A549 (cell line): Measurements from ENCODE around the gene ATN1. TPM values are rescaled to one million over a fixed set of nuclear protein-coding genes. Genes with fewer than 3 reads are reported as not detected.
A peak's percentile ranks its signal among the peaks of the same experiment; 100 is the strongest.

Source experiments
- ATAC-seq, 2 experiments: fragments of 200-7000 bp in 1 of 2; fragments of >200 bp in 1 of 2; cut with Nextera tagmentation in 1 of 2; cut with Tn5 transposase in 1 of 2; 3 replicates each; pipeline versions ENCODE4 v1.8.0 to v1.9.1; 2018 to 2020; ENCODE audit warnings: mild to moderate bottlenecking in 1 of 2, moderate library complexity in 1 of 2
- CTCF ChIA-PET: fragments of 300-600 bp; sonication (Branson Sonifier 250); formaldehyde crosslinking; extraction: SDS; loops from one replicate; lab custom pipeline; 2021; ENCODE audit warnings: antibody characterized with exemption, inconsistent platforms; lab: Yijun Ruan, JAX
- POLR2A ChIA-PET: fragments of 350-600 bp; formaldehyde crosslinking; extraction: SDS; loops from one replicate; lab custom pipeline; 2021; ENCODE audit warnings: antibody characterized with exemption, inconsistent platforms; lab: Yijun Ruan, JAX
- DNase-seq, 2 experiments: peaks; one replicate each; pipeline versions ENCODE4 v3.0.0 to v3.0.0-alpha.2; 2011 to 2016; ENCODE audit warnings: low read depth in 1 of 2, low spot score in 1 of 2
- FAIRE-seq: peaks from 2 replicates; lab custom pipeline; 2011; peaks lifted over from hg19 to GRCh38; lab: Jason Lieb, UNC
- H3K27ac ChIP-seq, 2 experiments: fragments of >200 bp; sonication (Bioruptor Twin); formaldehyde crosslinking; 3 replicates each; pipeline ENCODE4 v1.5.1; 2016 to 2017
- H3K4me1 ChIP-seq: fragments of >200 bp; sonication (Bioruptor Twin); formaldehyde crosslinking; 3 replicates; pipeline ENCODE4 v1.6.1; 2016
- H3K4me2 ChIP-seq: fragments of >200 bp; sonication (Bioruptor Twin); formaldehyde crosslinking; 3 replicates; pipeline ENCODE4 v1.6.1; 2016
- H3K4me3 ChIP-seq: fragments of >200 bp; sonication (Bioruptor Twin); formaldehyde crosslinking; 3 replicates; pipeline ENCODE4 v1.5.1; 2016
- H3K9me3 ChIP-seq: fragments of >200 bp; sonication (Bioruptor Twin); formaldehyde crosslinking; 3 replicates; pipeline ENCODE4 v1.6.1; 2016
- BHLHE40 ChIP-seq: IDR thresholded peaks from 2 replicates; pipeline ENCODE4 v1.6.1; 2012; ENCODE audit warnings: low read depth, low read length, inconsistent platforms
- CHD2 ChIP-seq: fragments of 150-350 bp; IDR thresholded peaks from 2 replicates; pipeline ENCODE4 v1.6.1; 2014; ENCODE audit warnings: low read length; ENCODE audit not compliant: partially characterized antibody
- EHF ChIP-seq: fragments of 250-450 bp; sonication (Bioruptor Pico); IDR thresholded peaks from 2 replicates; pipeline ENCODE4 v1.5.0; 2020; ENCODE audit warnings: mild to moderate bottlenecking
- EHMT2 ChIP-seq: fragments of 200-600 bp; sonication (generic); IDR thresholded peaks from 2 replicates; pipeline ENCODE4 v1.6.1; 2016; ENCODE audit warnings: antibody characterized with exemption, low read depth, mild to moderate bottlenecking, moderate library complexity
- EP300 ChIP-seq, 2 experiments: fragments of >200 bp; sonication (Bioruptor Twin); formaldehyde crosslinking; IDR thresholded peaks; 2 replicates in 1 of 2; 3 replicates in 1 of 2; pipeline ENCODE4 v1.6.1; 2016 to 2017
- FOSL2 ChIP-seq, 2 experiments: fragments of 450-650 bp in 1 of 2; fragments of >200 bp in 1 of 2; sonication (Bioruptor Twin) in 1 of 2; formaldehyde crosslinking; IDR thresholded peaks; 2 replicates each; pipeline versions ENCODE4 v1.5.0 to v1.6.1; 2016 to 2020; ENCODE audit warnings: mild to moderate bottlenecking in 1 of 2, moderate library complexity in 1 of 2
- HDAC2 ChIP-seq: fragments of 200-600 bp; sonication (generic); IDR thresholded peaks from 2 replicates; pipeline ENCODE4 v1.6.1; 2016
- HOXA7 ChIP-seq: fragments of 250-450 bp; sonication (Bioruptor Pico); IDR thresholded peaks from 2 replicates; pipeline ENCODE4 v1.5.0; 2020; ENCODE audit warnings: mild to moderate bottlenecking, moderate library complexity
- HOXB5 ChIP-seq: fragments of 250-450 bp; sonication (Bioruptor Pico); IDR thresholded peaks from 2 replicates; pipeline ENCODE4 v1.5.0; 2020; ENCODE audit warnings: mild to moderate bottlenecking, moderate library complexity
- KDM5A ChIP-seq: fragments of 200-600 bp; sonication (generic); IDR thresholded peaks from 2 replicates; pipeline ENCODE4 v1.6.1; 2016; ENCODE audit warnings: antibody characterized with exemption, mild to moderate bottlenecking
- MYC ChIP-seq: IDR thresholded peaks from 2 replicates; pipeline ENCODE4 v1.6.1; 2012; ENCODE audit warnings: mild to moderate bottlenecking, inconsistent platforms, low read length, improper control_type of control experiment, borderline replicate concordance
- PHF8 ChIP-seq: fragments of 200-600 bp; sonication (generic); IDR thresholded peaks from 2 replicates; pipeline ENCODE4 v1.6.1; 2016; ENCODE audit warnings: low read depth, mild to moderate bottlenecking, antibody characterized with exemption, moderate library complexity, borderline replicate concordance
- POLR2AphosphoS2 ChIP-seq: conservative IDR thresholded peaks from 2 replicates; pipeline ENCODE4 v1.6.1; 2012; ENCODE audit warnings: low read length, improper control_type of control experiment, inconsistent platforms
- RAD21 ChIP-seq, 2 experiments: fragments of >200 bp in 1 of 2; sonication (Bioruptor Twin) in 1 of 2; formaldehyde crosslinking in 1 of 2; IDR thresholded peaks in 1 of 2; conservative IDR thresholded peaks in 1 of 2; 2 replicates in 1 of 2; 3 replicates in 1 of 2; pipeline ENCODE4 v1.6.1; 2012 to 2018; ENCODE audit warnings: inconsistent platforms in 1 of 2
- RARB ChIP-seq: fragments of 250-450 bp; sonication (Bioruptor Pico); IDR thresholded peaks from 2 replicates; pipeline ENCODE4 v1.8.0; 2021; ENCODE audit warnings: mild to moderate bottlenecking, moderate library complexity
- RFX5 ChIP-seq: fragments of 450-650 bp; IDR thresholded peaks from 2 replicates; pipeline ENCODE4 v1.7.1; 2014; ENCODE audit warnings: antibody characterized with exemption, mild to moderate bottlenecking, moderate library complexity
- RNF2 ChIP-seq: fragments of 200-600 bp; sonication (generic); IDR thresholded peaks from 2 replicates; pipeline ENCODE4 v1.6.1; 2016; ENCODE audit warnings: low read depth, mild to moderate bottlenecking, antibody characterized with exemption, moderate library complexity, borderline replicate concordance
- SMC3 ChIP-seq: fragments of >200 bp; sonication (Bioruptor Twin); formaldehyde crosslinking; IDR thresholded peaks from 3 replicates; pipeline ENCODE4 v1.6.1; 2018; ENCODE audit warnings: inconsistent platforms
- SREBF2 ChIP-seq: fragments of 450-650 bp; IDR thresholded peaks from 2 replicates; pipeline ENCODE4 v1.6.1; 2014; ENCODE audit warnings: mild to moderate bottlenecking, moderate library complexity
- WGBS: methylation state at CpG from one replicate; pipeline ENCODE4 v1.1.6; 2017; ENCODE audit errors: missing lambda C conversion rate; 5-methylcytosine and 5-hydroxymethylcytosine counted together
- polyA plus RNA-seq, 4 experiments: library from polyadenylated mRNA; depleted of rRNA in 3 of 4; stranded (reverse); fragments of >200 nt; fragmentation: RNase III in 1 of 4; extraction: RNeasy Plus Mini Kit Qiagen cat#74134 plus additional on column Dnase treatment in 1 of 4; gene quantifications; 2 replicates in 3 of 4; 3 replicates in 1 of 4; pipeline ENCODE4 v1.2.3, GENCODE V29; 2011 to 2017
- TF ChIP-seq, protein P1 (sequence below): IDR thresholded peaks from 2 replicates; pipeline ENCODE4 v1.6.1; 2012; ENCODE audit warnings: low read depth, borderline replicate concordance
- TF ChIP-seq, protein P2 (sequence below): fragments of 250-450 bp; sonication (Bioruptor Pico); IDR thresholded peaks from 2 replicates; pipeline ENCODE4 v1.5.0; 2021; ENCODE audit warnings: mild to moderate bottlenecking, moderate library complexity, borderline replicate concordance
- TF ChIP-seq, protein P3 (sequence below): fragments of 150-350 bp; IDR thresholded peaks from 2 replicates; pipeline ENCODE4 v1.6.1; 2014; ENCODE audit warnings: low read depth, mild to moderate bottlenecking, low read length
- TF ChIP-seq, protein P4 (sequence below): IDR thresholded peaks from 2 replicates; pipeline ENCODE4 v1.6.1; 2012
- TF ChIP-seq, protein P5 (sequence below): fragments of >200 bp; sonication (Bioruptor Twin); formaldehyde crosslinking; IDR thresholded peaks from 3 replicates; pipeline ENCODE4 v1.5.1; 2016

Gene ATN1
- polyA plus RNA-seq, 2 of the 4 experiments (the other 2 are of a cell fraction): 11.3 to 51.6 TPM

DNA sequence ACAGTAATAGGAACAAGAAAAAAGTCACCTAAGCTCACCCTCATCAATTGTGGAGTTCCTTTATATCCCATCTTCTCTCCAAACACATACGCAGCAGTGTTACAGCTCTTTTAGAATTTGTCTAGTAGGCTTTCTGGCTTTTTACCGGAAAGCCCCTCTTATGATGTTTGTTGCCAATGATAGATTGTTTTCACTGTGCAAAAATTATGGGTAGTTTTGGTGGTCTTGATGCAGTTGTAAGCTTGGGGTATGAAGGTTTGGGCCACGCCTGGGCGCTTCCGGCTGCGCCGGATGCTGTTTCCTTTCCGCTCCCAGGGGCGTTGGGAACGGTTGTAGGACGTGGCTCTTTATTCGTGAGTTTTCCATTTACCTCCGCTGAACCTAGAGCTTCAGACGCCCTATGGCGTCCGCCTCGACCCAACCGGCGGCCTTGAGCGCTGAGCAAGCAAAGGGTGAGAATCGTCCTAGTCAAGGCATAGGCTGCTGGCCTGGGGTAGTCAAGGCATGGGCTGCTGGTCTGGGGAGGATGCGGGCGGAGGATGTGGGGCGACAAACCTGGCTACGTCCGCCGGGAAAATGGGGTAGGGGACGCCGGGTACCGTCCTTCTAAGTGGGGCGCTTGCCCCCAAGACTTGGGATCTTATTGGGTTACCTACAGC, 16.1 kb downstream of the ATN1 start, which contains the start of the genes C12orf57 and RNU7-1 (continued):
- TF ChIP-seq EHF (CRISPR knock-in tag) (peak; percentile 95), RFX5 (no peak; the same call in 1 of the 2 replicates), SREBF2 (no peak)
- TF ChIP-seq, protein P1, sequence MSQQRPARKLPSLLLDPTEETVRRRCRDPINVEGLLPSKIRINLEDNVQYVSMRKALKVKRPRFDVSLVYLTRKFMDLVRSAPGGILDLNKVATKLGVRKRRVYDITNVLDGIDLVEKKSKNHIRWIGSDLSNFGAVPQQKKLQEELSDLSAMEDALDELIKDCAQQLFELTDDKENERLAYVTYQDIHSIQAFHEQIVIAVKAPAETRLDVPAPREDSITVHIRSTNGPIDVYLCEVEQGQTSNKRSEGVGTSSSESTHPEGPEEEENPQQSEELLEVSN: no peak; the same call in 1 of the 2 replicates

DNA sequence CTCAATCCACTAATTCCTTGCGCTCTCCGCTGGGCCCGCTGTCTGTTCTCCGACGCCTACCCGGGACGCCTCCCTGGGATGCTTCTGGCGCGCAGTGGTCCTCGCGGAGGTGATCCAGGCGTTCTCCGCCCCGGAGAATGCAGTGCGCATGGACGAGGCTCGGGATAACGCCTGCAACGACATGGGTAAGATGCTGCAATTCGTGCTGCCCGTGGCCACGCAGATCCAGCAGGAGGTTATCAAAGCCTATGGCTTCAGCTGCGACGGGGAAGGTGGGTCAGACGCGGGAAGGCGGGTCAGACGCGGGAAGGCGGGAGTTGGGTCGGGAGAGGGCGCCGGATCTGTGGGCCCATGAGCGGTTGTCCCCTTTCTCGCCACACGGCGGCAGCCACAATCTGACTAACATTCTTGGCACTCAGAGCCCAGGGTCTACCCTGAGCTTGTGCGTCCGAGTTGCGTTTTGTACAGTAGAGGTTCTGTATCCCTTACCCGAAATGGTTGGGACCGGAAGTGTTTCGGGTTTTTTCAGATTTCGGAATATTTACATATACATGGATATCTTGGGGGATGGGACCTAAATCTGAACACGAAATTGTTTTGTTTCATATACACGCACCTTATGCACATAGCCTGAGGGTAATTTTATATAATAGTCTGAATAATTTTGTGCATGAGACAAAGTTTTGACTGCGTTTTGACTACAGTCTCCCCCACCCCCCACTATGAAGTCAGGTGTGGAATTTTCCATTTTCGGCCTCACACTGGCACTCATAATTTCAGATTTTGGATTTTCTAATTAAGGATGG, 16.8 kb downstream of the ATN1 start:
- H3K9me3 ChIP-seq: no peaks in the 10 kb centered on the region
- peaks cover 36% of the 10 kb centered on the region for H3K4me1 ChIP-seq
- peak overlapping the region; percentile 59 for H3K4me3 ChIP-seq
- peak overlapping the region; percentile 80 to 90 for H3K27ac ChIP-seq
- 2% methylated on average over 48 of the region's 48 CpGs for whole genome bisulfite sequencing
- POLR2A ChIA-PET: interaction anchor here (0.6 to 6.1 kb wide), 31 partner anchors 10 to 244 kb away, joined by 3 to 174 read pairs (median 7); partner anchors contain the start of genes C1RL, CDCA3, COPS7A and EMG1
- ATAC-seq (peak; percentile 52 to 73), FAIRE-seq (no peak), DNase-seq (peak; percentile 93 to 97)
- CTCF ChIA-PET: interaction anchor here (0.6 to 22.6 kb wide), 26 partner anchors 10 to 697 kb away, joined by 3 to 370 read pairs (median 4); partner anchors contain the start of genes ATN1, C1RL, C1S and CDCA3
- H3K4me2 ChIP-seq: peak overlapping the region; percentile 88
- TF ChIP-seq PHF8 (peak; percentile 19; the same call in 1 of the 2 replicates), HOXB5 (no peak), RARB (no peak), HDAC2 (no peak), CHD2 (peak; percentile 49), EHMT2 (no peak), EP300 (IDR thresholded peaks at IDR 0.05) (no peak), POLR2AphosphoS2 (no peak), HOXA7 (CRISPR knock-in tag) (0 out of 2 replicates have a peak, but pooled peaks have one; percentile 12), BHLHE40 (no peak), SMC3 (peak; percentile 89), RAD21 (conservative IDR thresholded peaks at IDR 0.05 in 1 of 2, IDR thresholded peaks at IDR 0.05 in 1 of 2) (peak; percentile 87), KDM5A (peak; percentile 50; the same call in 1 of the 2 replicates), FOSL2 (IDR thresholded peaks at IDR 0.05) (no peak), FOSL2 (CRISPR knock-in tag; IDR thresholded peaks at IDR 0.05) (peak; percentile 46), MYC (peak; percentile 57; the same call in 1 of the 2 replicates), RNF2 (0 out of 2 replicates have a peak, but pooled peaks have one; percentile 39)
- TF ChIP-seq, protein P2, sequence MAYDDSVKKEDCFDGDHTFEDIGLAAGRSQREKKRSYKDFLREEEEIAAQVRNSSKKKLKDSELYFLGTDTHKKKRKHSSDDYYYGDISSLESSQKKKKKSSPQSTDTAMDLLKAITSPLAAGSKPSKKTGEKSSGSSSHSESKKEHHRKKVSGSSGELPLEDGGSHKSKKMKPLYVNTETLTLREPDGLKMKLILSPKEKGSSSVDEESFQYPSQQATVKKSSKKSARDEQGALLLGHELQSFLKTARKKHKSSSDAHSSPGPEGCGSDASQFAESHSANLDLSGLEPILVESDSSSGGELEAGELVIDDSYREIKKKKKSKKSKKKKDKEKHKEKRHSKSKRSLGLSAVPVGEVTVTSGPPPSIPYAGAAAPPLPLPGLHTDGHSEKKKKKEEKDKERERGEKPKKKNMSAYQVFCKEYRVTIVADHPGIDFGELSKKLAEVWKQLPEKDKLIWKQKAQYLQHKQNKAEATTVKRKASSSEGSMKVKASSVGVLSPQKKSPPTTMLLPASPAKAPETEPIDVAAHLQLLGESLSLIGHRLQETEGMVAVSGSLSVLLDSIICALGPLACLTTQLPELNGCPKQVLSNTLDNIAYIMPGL: no peak
- TF ChIP-seq, protein P3, sequence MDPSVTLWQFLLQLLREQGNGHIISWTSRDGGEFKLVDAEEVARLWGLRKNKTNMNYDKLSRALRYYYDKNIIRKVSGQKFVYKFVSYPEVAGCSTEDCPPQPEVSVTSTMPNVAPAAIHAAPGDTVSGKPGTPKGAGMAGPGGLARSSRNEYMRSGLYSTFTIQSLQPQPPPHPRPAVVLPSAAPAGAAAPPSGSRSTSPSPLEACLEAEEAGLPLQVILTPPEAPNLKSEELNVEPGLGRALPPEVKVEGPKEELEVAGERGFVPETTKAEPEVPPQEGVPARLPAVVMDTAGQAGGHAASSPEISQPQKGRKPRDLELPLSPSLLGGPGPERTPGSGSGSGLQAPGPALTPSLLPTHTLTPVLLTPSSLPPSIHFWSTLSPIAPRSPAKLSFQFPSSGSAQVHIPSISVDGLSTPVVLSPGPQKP: no peak
- TF ChIP-seq, protein P4, sequence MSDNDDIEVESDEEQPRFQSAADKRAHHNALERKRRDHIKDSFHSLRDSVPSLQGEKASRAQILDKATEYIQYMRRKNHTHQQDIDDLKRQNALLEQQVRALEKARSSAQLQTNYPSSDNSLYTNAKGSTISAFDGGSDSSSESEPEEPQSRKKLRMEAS: peak; percentile 55
- TF ChIP-seq, protein P1: peak; percentile 93
- TF ChIP-seq, protein P5, sequence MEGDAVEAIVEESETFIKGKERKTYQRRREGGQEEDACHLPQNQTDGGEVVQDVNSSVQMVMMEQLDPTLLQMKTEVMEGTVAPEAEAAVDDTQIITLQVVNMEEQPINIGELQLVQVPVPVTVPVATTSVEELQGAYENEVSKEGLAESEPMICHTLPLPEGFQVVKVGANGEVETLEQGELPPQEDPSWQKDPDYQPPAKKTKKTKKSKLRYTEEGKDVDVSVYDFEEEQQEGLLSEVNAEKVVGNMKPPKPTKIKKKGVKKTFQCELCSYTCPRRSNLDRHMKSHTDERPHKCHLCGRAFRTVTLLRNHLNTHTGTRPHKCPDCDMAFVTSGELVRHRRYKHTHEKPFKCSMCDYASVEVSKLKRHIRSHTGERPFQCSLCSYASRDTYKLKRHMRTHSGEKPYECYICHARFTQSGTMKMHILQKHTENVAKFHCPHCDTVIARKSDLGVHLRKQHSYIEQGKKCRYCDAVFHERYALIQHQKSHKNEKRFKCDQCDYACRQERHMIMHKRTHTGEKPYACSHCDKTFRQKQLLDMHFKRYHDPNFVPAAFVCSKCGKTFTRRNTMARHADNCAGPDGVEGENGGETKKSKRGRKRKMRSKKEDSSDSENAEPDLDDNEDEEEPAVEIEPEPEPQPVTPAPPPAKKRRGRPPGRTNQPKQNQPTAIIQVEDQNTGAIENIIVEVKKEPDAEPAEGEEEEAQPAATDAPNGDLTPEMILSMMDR: peak; percentile 85
